Fibroblast of gingiva (primary cell): Measurements from ENCODE around the gene PPL.

Source experiments
- DNase-seq: peaks from one replicate; pipeline ENCODE4 v3.0.0-alpha.2; 2011; ENCODE audit warnings: low read depth

The PPL gene

GRCh38 chr16:4862639-4863038, 74.3 kb downstream of the PPL start:
- peak; percentile 24 for DNase-seq

- no peak for DNase-seq
Observed at GRCh38 chr16:4860727-4861342, 76.1 kb downstream of the PPL start.

- DNase-seq: no peak
Observed at GRCh38 chr16:4859900-4860255, 77.1 kb downstream of the PPL start.

- DNase-seq: no peak
Observed at GRCh38 chr16:4859190-4859899, 77.6 kb downstream of the PPL start.

- no peak for DNase-seq
Observed at GRCh38 chr16:4855804-4856203, 81.1 kb downstream of the PPL start.

- no peak for DNase-seq
Observed at GRCh38 chr16:4855371-4855770, 81.6 kb downstream of the PPL start.

GRCh38 chr16:4852221-4852872, 84.6 kb downstream of the PPL start:
- no peak for DNase-seq

GRCh38 chr16:4850211-4850610, 86.7 kb downstream of the PPL start:
- DNase-seq: no peak

- peak; percentile 70 for DNase-seq
Observed at GRCh38 chr16:4847774-4848587, 89.0 kb downstream of the PPL start.

- peak; percentile 96 for DNase-seq
Observed at GRCh38 chr16:4846901-4847773, 89.8 kb downstream of the PPL start, which contains the start of the genes GLYR1 and UBN1. Gene GLYR1 (minus strand): TSS chr16:4847288. CDS start chr16:4847265, 23 bp downstream. Gene UBN1 (plus strand): TSS chr16:4847481. CDS start chr16:4852918, 5,437 bp downstream.

GRCh38 chr16:4846503-4846900, 90.4 kb downstream of the PPL start:
- peak; percentile 49 for DNase-seq

- no peak for DNase-seq
Observed at GRCh38 chr16:4840984-4841383, 96.0 kb downstream of the PPL start.

- no peak for DNase-seq
Observed at GRCh38 chr16:4839942-4840341, 97.0 kb downstream of the PPL start.

- no peak for DNase-seq
Observed at GRCh38 chr16:4837733-4838501, 99.0 kb downstream of the PPL start.

- no peak for DNase-seq
Observed at GRCh38 chr16:4836727-4837126, 100.2 kb downstream of the PPL start.

- no peak for DNase-seq
Observed at GRCh38 chr16:4833584-4833983, 103.4 kb downstream of the PPL start.

- DNase-seq: no peak
Observed at GRCh38 chr16:4832698-4833343, 104.1 kb downstream of the PPL start.
